ENCODE measurements around the gene BPTF.

BPTF gene

DNA sequence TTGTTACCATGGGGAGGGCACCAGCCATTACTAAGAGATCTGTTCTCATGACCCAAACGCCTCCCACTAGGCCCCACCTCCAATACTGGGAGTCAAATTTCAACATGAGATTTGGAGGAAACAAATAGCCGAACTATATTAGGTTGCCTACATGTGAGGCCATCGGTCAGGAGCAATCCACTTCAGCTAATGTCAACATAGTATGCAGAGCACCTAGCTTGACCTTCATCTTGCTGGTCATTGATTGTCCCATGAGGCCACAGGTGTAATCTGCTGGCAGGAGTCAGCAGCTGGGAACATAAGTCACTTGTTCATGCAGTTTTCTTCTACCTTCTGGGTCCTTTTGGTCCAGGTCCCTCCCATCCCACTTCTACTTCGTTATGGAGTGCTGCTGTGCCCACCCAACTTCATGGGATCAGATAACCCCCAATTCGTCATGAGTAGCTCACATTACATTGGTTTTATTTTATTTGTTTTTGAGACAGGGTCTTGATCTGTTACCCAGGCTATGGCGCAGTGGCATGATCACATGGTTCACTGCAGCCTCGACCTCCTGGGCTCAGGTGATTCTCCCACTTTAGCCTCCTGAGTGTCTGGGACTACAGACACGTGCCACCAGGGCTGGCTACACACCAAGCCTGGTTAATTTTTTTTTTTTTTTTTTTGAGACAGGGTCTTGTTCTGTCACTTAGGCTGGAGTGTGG lies 204.4 kb downstream of the BPTF start:
- TF ChIP-seq CTCF (IDR thresholded peaks at IDR 0.05): no peak
- Histone ChIP-seq H3K4me3 (ENCODE audit: low read depth, low read length) (no peak overlapping the region), H3K79me2 (no peaks in the 10 kb centered on the region), H3K36me3 (ENCODE audit: control insufficient read depth, insufficient read depth, low read length) (no peaks in the 10 kb centered on the region), H3K27ac (no peak overlapping the region), H3K9ac (no peak overlapping the region), H3K4me2 (ENCODE audit: low read length) (no peak overlapping the region), H3K9me3 (ENCODE audit: control insufficient read depth, low read length) (no peaks in the 10 kb centered on the region), H3K4me1 (no peaks in the 10 kb centered on the region), H2AFZ (no peak overlapping the region), H3K27me3 (ENCODE audit: control insufficient read depth, insufficient read depth, low read length) (no peaks in the 10 kb centered on the region)

Measured in parathyroid adenoma (tissue), 2 donors.